H1 (cell line): ENCODE results near the gene PLA2G4F. TPM values are rescaled to one million over a fixed set of nuclear protein-coding genes. Genes with fewer than 3 reads are reported as not detected.

ENCODE experiments used
- CTCF ChIA-PET: fragments of 300-600 bp; sonication (Branson Sonifier 250); formaldehyde crosslinking; loops from one replicate; lab custom pipeline; 2021; ENCODE audit not compliant: partially characterized antibody; lab: Charles Lee
- POLR2A ChIA-PET: fragments of 300-600 bp; sonication (Branson Sonifier 250); formaldehyde crosslinking; loops from one replicate; lab custom pipeline; 2021; ENCODE audit warnings: inconsistent platforms; ENCODE audit not compliant: partially characterized antibody; lab: Charles Lee
- DNase-seq, 2 experiments: peaks; one replicate each; pipeline versions ENCODE4 v3.0.0 to v3.0.0-alpha.2; 2010 to 2022; ENCODE audit warnings: low spot score in 2 of 2, low read depth in 1 of 2, mixed read lengths in 1 of 2
- FAIRE-seq: peaks from 2 replicates; lab custom pipeline; 2011; peaks lifted over from hg19 to GRCh38; lab: Jason Lieb, UNC
- H2AFZ ChIP-seq: 2 replicates; pipeline ENCODE4 v1.8.1; 2012; ENCODE audit warnings: low read length, inconsistent platforms
- H2AK5ac ChIP-seq: 2 replicates; pipeline ENCODE4 v1.6.1; 2013; ENCODE audit warnings: low read depth, low read length
- H2BK120ac ChIP-seq: replicated peaks from 2 replicates; pipeline ENCODE3; 2013; ENCODE audit warnings: low read depth, low read length, inconsistent platforms
- H2BK12ac ChIP-seq: 2 replicates; pipeline ENCODE4 v1.6.1; 2013; ENCODE audit warnings: low read depth, low read length
- H2BK15ac ChIP-seq: 2 replicates; pipeline ENCODE4 v1.6.1; 2013; ENCODE audit warnings: low read length
- H2BK20ac ChIP-seq: 2 replicates; pipeline ENCODE4 v1.6.1; 2013; ENCODE audit warnings: low read length
- H2BK5ac ChIP-seq: 2 replicates; pipeline ENCODE4 v1.6.1; 2013; ENCODE audit warnings: low read depth, low read length
- H3K14ac ChIP-seq: 2 replicates; pipeline ENCODE4 v1.6.1; 2013; ENCODE audit warnings: inconsistent platforms; ENCODE audit not compliant: insufficient read length
- H3K18ac ChIP-seq: 2 replicates; pipeline ENCODE4 v1.6.1; 2013; ENCODE audit warnings: low read length; ENCODE audit errors: extremely low read depth
- H3K23ac ChIP-seq: 2 replicates; pipeline ENCODE4 v1.6.1; 2013; ENCODE audit warnings: inconsistent platforms; ENCODE audit not compliant: insufficient read length
- H3K23me2 ChIP-seq: 2 replicates; pipeline ENCODE4 v1.6.1; 2013; ENCODE audit warnings: low read depth, low read length
- H3K27ac ChIP-seq: 2 replicates; pipeline ENCODE4 v1.6.1; 2011; ENCODE audit warnings: low read depth, low read length, inconsistent platforms
- H3K27me3 ChIP-seq, 4 experiments: replicated peaks in 1 of 4; 1 replicate in 1 of 4; 2 replicates in 3 of 4; pipeline versions ENCODE4 v1.6.1 to v1.8.1; 2011 to 2013; ENCODE audit warnings: low read length in 3 of 4, mild to moderate bottlenecking in 3 of 4, inconsistent platforms in 2 of 4, mixed read lengths in 2 of 4, moderate library complexity in 1 of 4; ENCODE audit not compliant: control insufficient read depth in 3 of 4, insufficient read depth in 3 of 4; ENCODE audit errors: extremely low read depth in 1 of 4
- H3K36me3 ChIP-seq, 4 experiments: 2 replicates each; pipeline versions ENCODE4 v1.6.1 to v1.8.1; 2011 to 2013; ENCODE audit warnings: mild to moderate bottlenecking in 4 of 4, low read length in 3 of 4, moderate library complexity in 2 of 4, control low read depth in 1 of 4, inconsistent platforms in 1 of 4; ENCODE audit not compliant: insufficient read depth in 4 of 4, control insufficient read depth in 2 of 4
- H3K4ac ChIP-seq: replicated peaks from 2 replicates; pipeline ENCODE3; 2013; ENCODE audit warnings: low read length, low read depth, mixed read lengths, inconsistent platforms; ENCODE audit not compliant: insufficient read length
- H3K4me1 ChIP-seq, 4 experiments: replicated peaks in 1 of 4; 1 replicate in 1 of 4; 2 replicates in 3 of 4; pipeline versions ENCODE4 v1.6.1 to v1.8.1; 2011 to 2013; ENCODE audit warnings: low read length in 3 of 4, inconsistent platforms in 2 of 4, mixed read lengths in 1 of 4; ENCODE audit not compliant: insufficient read depth in 4 of 4, control insufficient read depth in 3 of 4
- H3K4me2 ChIP-seq, 2 experiments: 2 replicates each; pipeline versions ENCODE4 v1.6.1 to v1.8.1; 2011 to 2013; ENCODE audit warnings: low read depth in 2 of 2, low read length in 2 of 2, control low read depth in 1 of 2, inconsistent platforms in 1 of 2, mild to moderate bottlenecking in 1 of 2; ENCODE audit not compliant: insufficient read depth in 1 of 2
- H3K4me3 ChIP-seq, 4 experiments: fragments of 200-600, 300-600 bp in 1 of 4; sonication (generic), shearing (Covaris generic), sonication (Bioruptor Twin) in 1 of 4; 2 replicates each; pipeline versions ENCODE4 v1.5.1 to v1.8.1; 2011 to 2016; ENCODE audit warnings: low read length in 4 of 4, low read depth in 3 of 4, control low read depth in 2 of 4, inconsistent platforms in 2 of 4, mild to moderate bottlenecking in 2 of 4, mixed read lengths in 1 of 4, moderate library complexity in 1 of 4; ENCODE audit not compliant: insufficient read depth in 2 of 4; ENCODE audit errors: extremely low read depth in 1 of 4
- H3K56ac ChIP-seq: replicated peaks from 2 replicates; pipeline ENCODE3; 2013; ENCODE audit warnings: low read depth, mild to moderate bottlenecking, mixed read lengths, low read length, inconsistent platforms; ENCODE audit not compliant: insufficient read length
- H3K79me1 ChIP-seq: 2 replicates; pipeline ENCODE4 v1.6.1; 2013; ENCODE audit warnings: low read depth, low read length, control low read depth
- H3K79me2 ChIP-seq, 2 experiments: 2 replicates each; pipeline versions ENCODE4 v1.6.1 to v1.8.1; 2012 to 2013; ENCODE audit warnings: low read length in 2 of 2, mild to moderate bottlenecking in 2 of 2, inconsistent platforms in 1 of 2; ENCODE audit not compliant: insufficient read depth in 2 of 2, control insufficient read depth in 1 of 2
- H3K9ac ChIP-seq, 4 experiments: replicated peaks in 1 of 4; 1 replicate in 1 of 4; 2 replicates in 3 of 4; pipeline versions ENCODE4 v1.6.1 to v1.8.1; 2011 to 2013; ENCODE audit warnings: low read depth in 3 of 4, low read length in 3 of 4, control low read depth in 2 of 4, mild to moderate bottlenecking in 2 of 4, moderate library complexity in 2 of 4, inconsistent platforms in 1 of 4; ENCODE audit errors: extremely low read depth in 1 of 4
- H3K9me3 ChIP-seq, 2 experiments: 2 replicates each; pipeline versions ENCODE4 v1.6.1 to v1.8.1; 2012 to 2013; ENCODE audit warnings: mild to moderate bottlenecking in 2 of 2, moderate library complexity in 2 of 2, control low read depth in 1 of 2, inconsistent platforms in 1 of 2, low read depth in 1 of 2, low read length in 1 of 2, mixed read lengths in 1 of 2; ENCODE audit not compliant: insufficient read depth in 2 of 2
- H4K20me1 ChIP-seq, 2 experiments: replicated peaks in 1 of 2; 2 replicates each; pipeline versions ENCODE3 to v1.8.1; 2011 to 2013; ENCODE audit warnings: inconsistent platforms in 2 of 2, low read length in 2 of 2, mild to moderate bottlenecking in 1 of 2; ENCODE audit not compliant: insufficient read depth in 2 of 2, control insufficient read depth in 1 of 2
- H4K5ac ChIP-seq: 2 replicates; pipeline ENCODE4 v1.6.1; 2013; ENCODE audit warnings: low read length, low read depth, mixed read lengths, inconsistent platforms; ENCODE audit not compliant: insufficient read length
- H4K8ac ChIP-seq: 2 replicates; pipeline ENCODE4 v1.8.0; 2013; ENCODE audit warnings: mild to moderate bottlenecking, moderate library complexity, low read length, inconsistent platforms; ENCODE audit not compliant: insufficient read depth; ENCODE audit errors: extremely low read depth
- H4K91ac ChIP-seq: replicated peaks from 2 replicates; pipeline ENCODE3; 2013; ENCODE audit warnings: low read length, mixed read lengths, inconsistent platforms; ENCODE audit not compliant: insufficient read length
- CBX5 ChIP-seq: fragments of 300-800, 300-1000 bp; sonication (generic); IDR thresholded peaks from 2 replicates; pipeline ENCODE4 v1.7.1; 2016; ENCODE audit warnings: antibody characterized with exemption, low read length, low read depth
- FOSL1 ChIP-seq: IDR thresholded peaks from 2 replicates; pipeline ENCODE4 v1.6.1; 2011; ENCODE audit warnings: mild to moderate bottlenecking, low read depth, low read length, moderate library complexity; ENCODE audit not compliant: insufficient read depth
- KDM4A ChIP-seq: IDR thresholded peaks from one replicate; pipeline ENCODE4 v1.7.1; 2012; ENCODE audit warnings: low read depth, mild to moderate bottlenecking, moderate library complexity, low read length, inconsistent platforms; ENCODE audit not compliant: severe bottlenecking
- POLR2A ChIP-seq, 2 experiments: IDR thresholded peaks; 1 replicate in 1 of 2; 2 replicates in 1 of 2; pipeline ENCODE4 v1.6.1; 2011; ENCODE audit warnings: low read depth in 2 of 2, low read length in 2 of 2, mild to moderate bottlenecking in 2 of 2; ENCODE audit errors: control extremely low read depth in 1 of 2
- RNF2 ChIP-seq: fragments of 200-900, 300-1000 bp; sonication (generic); IDR thresholded peaks from 2 replicates; pipeline ENCODE4 v1.7.1; 2016; ENCODE audit warnings: borderline replicate concordance, low read depth, mild to moderate bottlenecking, antibody characterized with exemption, low read length; ENCODE audit not compliant: poor library complexity, severe bottlenecking; ENCODE audit errors: missing control alignments
- SP2 ChIP-seq: IDR thresholded peaks from 2 replicates; pipeline ENCODE4 v1.6.1; 2012; ENCODE audit warnings: mild to moderate bottlenecking, low read length, inconsistent platforms
- WGBS, 2 experiments: shearing (Covaris generic) in 1 of 2; methylation state at CpG; one replicate each; pipeline versions ENCODE4 v1.1.6 to v1.1.7; 2013 to 2015; ENCODE audit warnings: low lambda C conversion rate in 2 of 2, mixed read lengths in 2 of 2, inconsistent platforms in 1 of 2, low coverage in 1 of 2, missing lambda C conversion rate in 1 of 2; ENCODE audit not compliant: insufficient replicate concordance in 2 of 2, insufficient coverage in 1 of 2, insufficient read length in 1 of 2; ENCODE audit errors: extremely low coverage in 1 of 2, missing lambda C conversion rate in 1 of 2; 5-methylcytosine and 5-hydroxymethylcytosine counted together
- polyA plus RNA-seq, 7 experiments: library from polyadenylated mRNA; depleted of rRNA in 3 of 7; stranded (reverse) in 5 of 7; unstranded in 2 of 7; fragments of >200 nt in 5 of 7; fragments of 200-250 nt in 2 of 7; gene quantifications; 1 replicate in 5 of 7; 2 replicates in 1 of 7; 4 replicates in 1 of 7; pipeline versions ENCODE4 v1.2.1 to v1.2.3, GENCODE V29; 2011 to 2013; ENCODE audit warnings: missing spikeins in 2 of 7, mixed read lengths in 2 of 7
- total RNA-seq: library from RNA; stranded (reverse); fragmentation: NEBNext Ultra II Directional; extraction: Animal tissue kit (Norgen Biotek cat#: 25700); gene quantifications from 2 replicates; pipeline ENCODE4 v1.2.1, GENCODE V29; 2021

The PLA2G4F gene
- total and polyA plus RNA-seq, 2 of the 8 experiments (the other 6 are each of a cell fraction or from before 2014, with no cell fraction given) = not detected

DNA sequence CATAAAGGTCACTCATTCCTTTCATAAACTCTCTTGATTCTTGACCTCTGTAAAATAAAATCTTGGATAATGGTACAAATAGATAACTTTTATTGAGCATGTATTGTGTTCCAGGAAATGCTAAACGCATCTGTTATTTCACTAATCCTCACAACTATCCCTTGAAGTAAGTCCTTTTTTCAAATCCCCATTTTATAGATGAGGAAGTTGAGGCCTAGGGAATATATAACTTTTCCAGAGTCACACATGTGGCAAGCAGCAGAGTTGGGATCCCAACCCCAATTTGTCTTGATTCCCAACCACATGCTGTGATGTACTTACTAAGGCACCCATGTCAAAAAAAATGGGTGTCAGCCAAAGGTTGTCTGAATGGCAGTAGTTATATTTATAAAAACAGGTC, 45.4 kb upstream of the PLA2G4F start:
- WGBS, 2 experiments = 100% methylated on average over 1 of the region's 1 CpG; no CpG with 5 or more reads in 1 of the 2 experiments
- TF ChIP-seq KDM4A = no peak
- no peak for TF ChIP-seq RNF2
- TF ChIP-seq SP2 = no peak
- TF ChIP-seq CBX5 = no peak
- TF ChIP-seq FOSL1 = no peak
- TF ChIP-seq POLR2A (IDR thresholded peaks at IDR 0.05; ENCODE audit: control extremely low read depth in 1 of 2, low read depth in 2 of 2, low read length in 2 of 2) = no peak
- TF ChIP-seq, all 59 proteins: peak for 0
- H3K23ac ChIP-seq = no peak overlapping the region
- no peak overlapping the region for H2AK5ac ChIP-seq
- no peak overlapping the region for H2BK120ac ChIP-seq
- no peak overlapping the region for H3K4me3 ChIP-seq
- H3K79me1 ChIP-seq = peaks cover 8% of the 10 kb centered on the region; the same call in 1 of the 2 replicates
- no peak overlapping the region for H2BK12ac ChIP-seq
- H3K36me3 ChIP-seq = peaks cover 0 to 10% (median 0%) of the 10 kb centered on the region in 4 experiments; a peak in 2 of 8 replicates
- H3K14ac ChIP-seq = no peak overlapping the region
- H2AFZ ChIP-seq = no peak overlapping the region
- H3K79me2 ChIP-seq = peaks cover 0 to 8% of the 10 kb centered on the region in 2 experiments; a peak in 2 of 4 replicates
- H3K18ac ChIP-seq = no peak overlapping the region
- no peaks in the 10 kb centered on the region for H3K9me3 ChIP-seq
- H4K91ac ChIP-seq = no peak overlapping the region
- no peak overlapping the region for H3K27ac ChIP-seq
- H3K23me2 ChIP-seq = no peaks in the 10 kb centered on the region
- H4K8ac ChIP-seq = no peak overlapping the region
- peaks cover 0 to 3% of the 10 kb centered on the region in 2 experiments for H4K20me1 ChIP-seq
- DNase-seq (no peak), FAIRE-seq (no peak)
- H2BK15ac ChIP-seq = no peak overlapping the region
- H3K27me3 ChIP-seq = no peaks in the 10 kb centered on the region
- ChIA-PET CTCF (no interaction called here), POLR2A (interaction anchor here (1.6 kb wide), 1 partner anchor 10 kb away, joined by 4 read pairs; no protein-coding TSS in a partner anchor)
- H3K4ac ChIP-seq = no peak overlapping the region
- H4K5ac ChIP-seq = no peak overlapping the region
- no peak overlapping the region for H3K56ac ChIP-seq
- H2BK20ac ChIP-seq = no peak overlapping the region
- H3K4me2 ChIP-seq = no peak overlapping the region
- no peak overlapping the region for H3K9ac ChIP-seq
- H3K4me1 ChIP-seq = no peaks in the 10 kb centered on the region
- H2BK5ac ChIP-seq = no peak overlapping the region
